Caco-2 (cell line): ENCODE data around the gene CSNK1A1. TPM values are rescaled to one million over a fixed set of nuclear protein-coding genes. Genes with fewer than 3 reads are reported as not detected.

Experiments
- BruUV-seq: library from RNA; stranded (reverse); fragments of 400-500 nt; replicated peaks from 2 replicates; lab custom pipeline; 2021; lab: Mats Ljungman, UMichigan
- CTCF ChIA-PET: fragments of 300-600 bp; sonication (Branson Sonifier 250); formaldehyde crosslinking; loops from one replicate; lab custom pipeline; 2022; ENCODE audit warnings: antibody characterized with exemption; lab: Charles Lee
- POLR2A ChIA-PET: fragments of 300-600 bp; sonication (Branson Sonifier 250); formaldehyde crosslinking; loops from one replicate; lab custom pipeline; 2022; ENCODE audit warnings: antibody characterized with exemption; lab: Charles Lee
- DNase-seq, 2 experiments: peaks; one replicate each; pipeline versions ENCODE4 v3.0.0 to v3.0.0-alpha.2; 2020 to 2022
- H3K27me3 ChIP-seq: replicated peaks from 2 replicates; pipeline ENCODE4 v1.6.0; 2011; ENCODE audit warnings: low read length; ENCODE audit not compliant: control insufficient read depth, insufficient read depth
- H3K36me3 ChIP-seq: 2 replicates; pipeline ENCODE4 v1.5.1; 2011; ENCODE audit warnings: low read length; ENCODE audit not compliant: control insufficient read depth, insufficient read depth
- H3K4me1 ChIP-seq: fragments of 250-450 bp; sonication (Bioruptor Pico); 2 replicates; pipeline ENCODE4 v1.5.1; 2020; ENCODE audit warnings: mild to moderate bottlenecking
- H3K4me3 ChIP-seq: 2 replicates; pipeline ENCODE4 v1.5.1; 2011; ENCODE audit warnings: low read depth, mild to moderate bottlenecking, control low read depth, low read length
- H3K9me3 ChIP-seq: fragments of 250-450 bp; sonication (Bioruptor Pico); 2 replicates; pipeline ENCODE4 v1.5.1; 2020; ENCODE audit warnings: mild to moderate bottlenecking, moderate library complexity
- H3K27ac Mint-ChIP-seq: one replicate; pipeline ENCODE4 v1.8.0; 2022; ENCODE audit warnings: mixed read lengths; ENCODE audit not compliant: unreplicated experiment
- H3K27me3 Mint-ChIP-seq: one replicate; pipeline ENCODE4 v1.8.0; 2022; ENCODE audit warnings: mixed read lengths; ENCODE audit not compliant: insufficient read depth, unreplicated experiment
- H3K36me3 Mint-ChIP-seq: one replicate; pipeline ENCODE4 v1.8.0; 2022; ENCODE audit warnings: mild to moderate bottlenecking, mixed read lengths; ENCODE audit not compliant: insufficient read depth, unreplicated experiment
- H3K4me1 Mint-ChIP-seq: one replicate; pipeline ENCODE4 v1.8.0; 2022; ENCODE audit warnings: low read depth, mixed read lengths; ENCODE audit not compliant: unreplicated experiment
- H3K4me3 Mint-ChIP-seq: one replicate; pipeline ENCODE4 v1.8.0; 2022; ENCODE audit warnings: mild to moderate bottlenecking, moderate library complexity, mixed read lengths; ENCODE audit not compliant: unreplicated experiment
- H3K9me3 Mint-ChIP-seq: one replicate; pipeline ENCODE4 v1.8.0; 2022; ENCODE audit warnings: mixed read lengths; ENCODE audit not compliant: unreplicated experiment
- intact Hi-C: fragments of 100-400 bp; cut with micrococcal nuclease; formaldehyde crosslinking; loops from one replicate; pipeline ENCODE4 v1.10.0; 2022; ENCODE audit not compliant: unreplicated experiment
- total RNA-seq: library from RNA; stranded (reverse); gene quantifications from 2 replicates; pipeline ENCODE4 v1.2.3, GENCODE V29; 2022
- TF ChIP-seq, protein P1 (sequence below), 2 experiments: fragments of 200-600 bp in 1 of 2; IDR thresholded peaks; 1 replicate in 1 of 2; 2 replicates in 1 of 2; pipeline versions ENCODE4 v1.5.1 to v1.8.0; 2011 to 2022; ENCODE audit warnings: antibody characterized with exemption in 1 of 2, control low read depth in 1 of 2, inconsistent platforms in 1 of 2, low read depth in 1 of 2, low read length in 1 of 2, mild to moderate bottlenecking in 1 of 2, moderate library complexity in 1 of 2; ENCODE audit not compliant: insufficient read depth in 1 of 2, severe bottlenecking in 1 of 2, unreplicated experiment in 1 of 2

The CSNK1A1 gene
- total RNA-seq, 1 experiment from 2014 or later: 264 TPM

DNA sequence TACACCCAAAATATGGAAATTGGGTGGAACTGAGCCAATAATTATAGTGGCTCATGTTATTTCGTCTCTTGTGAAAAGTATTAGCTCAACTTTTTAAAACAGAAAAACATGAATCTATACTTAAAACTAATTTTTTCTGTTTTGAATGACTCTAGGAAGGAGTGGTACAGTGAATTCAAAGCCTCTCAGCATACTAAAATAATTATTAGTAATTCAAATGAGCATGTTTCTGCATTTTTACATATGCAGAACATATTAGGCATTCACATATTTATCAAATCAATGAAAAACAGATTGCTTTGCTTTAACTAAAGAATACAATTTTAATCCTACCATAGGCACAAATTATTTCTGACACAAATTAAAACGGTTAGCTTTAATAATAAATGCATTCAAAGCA lies 54.3 kb downstream of the CSNK1A1 start:
- TF ChIP-seq, protein P1, sequence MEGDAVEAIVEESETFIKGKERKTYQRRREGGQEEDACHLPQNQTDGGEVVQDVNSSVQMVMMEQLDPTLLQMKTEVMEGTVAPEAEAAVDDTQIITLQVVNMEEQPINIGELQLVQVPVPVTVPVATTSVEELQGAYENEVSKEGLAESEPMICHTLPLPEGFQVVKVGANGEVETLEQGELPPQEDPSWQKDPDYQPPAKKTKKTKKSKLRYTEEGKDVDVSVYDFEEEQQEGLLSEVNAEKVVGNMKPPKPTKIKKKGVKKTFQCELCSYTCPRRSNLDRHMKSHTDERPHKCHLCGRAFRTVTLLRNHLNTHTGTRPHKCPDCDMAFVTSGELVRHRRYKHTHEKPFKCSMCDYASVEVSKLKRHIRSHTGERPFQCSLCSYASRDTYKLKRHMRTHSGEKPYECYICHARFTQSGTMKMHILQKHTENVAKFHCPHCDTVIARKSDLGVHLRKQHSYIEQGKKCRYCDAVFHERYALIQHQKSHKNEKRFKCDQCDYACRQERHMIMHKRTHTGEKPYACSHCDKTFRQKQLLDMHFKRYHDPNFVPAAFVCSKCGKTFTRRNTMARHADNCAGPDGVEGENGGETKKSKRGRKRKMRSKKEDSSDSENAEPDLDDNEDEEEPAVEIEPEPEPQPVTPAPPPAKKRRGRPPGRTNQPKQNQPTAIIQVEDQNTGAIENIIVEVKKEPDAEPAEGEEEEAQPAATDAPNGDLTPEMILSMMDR (IDR thresholded peaks at IDR 0.05; ENCODE audit: insufficient read depth in 1 of 2, low read depth in 1 of 2, low read length in 1 of 2, severe bottlenecking in 1 of 2, unreplicated experiment in 1 of 2): no peak
- BruUV-seq: no TSS peak
- intact Hi-C loops: no loop called here
- Mint-ChIP-seq H3K4me1 (no peaks in the 10 kb centered on the region), H3K27ac (no peak overlapping the region), H3K27me3 (no peaks in the 10 kb centered on the region), H3K4me3 (no peak overlapping the region), H3K36me3 (peaks cover 85% of the 10 kb centered on the region), H3K9me3 (no peaks in the 10 kb centered on the region)
- Histone ChIP-seq H3K27me3 (no peaks in the 10 kb centered on the region), H3K4me3 (no peak overlapping the region), H3K9me3 (no peaks in the 10 kb centered on the region), H3K4me1 (peaks cover 7% of the 10 kb centered on the region; the same call in 1 of the 2 replicates), H3K36me3 (no peaks in the 10 kb centered on the region)
- CTCF ChIA-PET: interaction anchor here (0.9 kb wide), 1 partner anchor 122 kb away, joined by 3 read pairs; no protein-coding TSS in a partner anchor
- POLR2A ChIA-PET: no interaction called here
- no peak for DNase-seq

DNA sequence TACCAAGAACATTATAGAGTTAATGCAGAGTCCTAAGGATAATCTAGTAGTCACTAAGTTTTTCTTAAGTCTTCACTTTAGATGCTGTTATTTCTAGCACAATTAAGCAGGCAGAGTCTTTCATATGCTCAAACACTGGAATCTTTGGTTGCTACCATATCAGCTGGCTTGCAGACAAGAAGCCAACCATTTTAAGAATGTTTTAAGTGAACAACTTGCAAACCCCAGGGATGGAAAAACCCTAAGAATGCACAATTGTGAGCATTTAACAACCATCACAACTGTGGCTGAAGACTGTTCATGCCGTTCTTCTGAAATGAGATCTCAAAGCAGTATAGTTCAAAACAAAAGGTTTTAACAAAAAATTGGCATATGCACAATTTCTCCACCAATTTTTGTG lies 55.1 kb downstream of the CSNK1A1 start:
- Histone ChIP-seq H3K9me3 (no peaks in the 10 kb centered on the region), H3K4me3 (no peak overlapping the region), H3K36me3 (no peaks in the 10 kb centered on the region), H3K4me1 (peaks cover 7% of the 10 kb centered on the region; the same call in 1 of the 2 replicates), H3K27me3 (no peaks in the 10 kb centered on the region)
- ChIA-PET POLR2A (no interaction called here), CTCF (no interaction called here)
- Mint-ChIP-seq H3K4me3 (no peak overlapping the region), H3K36me3 (peaks cover 81% of the 10 kb centered on the region), H3K27ac (no peak overlapping the region), H3K27me3 (no peaks in the 10 kb centered on the region), H3K9me3 (no peaks in the 10 kb centered on the region), H3K4me1 (no peaks in the 10 kb centered on the region)
- TF ChIP-seq, protein P1 (IDR thresholded peaks at IDR 0.05; ENCODE audit: insufficient read depth in 1 of 2, low read depth in 1 of 2, low read length in 1 of 2, severe bottlenecking in 1 of 2, unreplicated experiment in 1 of 2): no peak
- DNase-seq: no peak
- intact Hi-C loops: no loop called here
- BruUV-seq: TSS peak; percentile 21

DNA sequence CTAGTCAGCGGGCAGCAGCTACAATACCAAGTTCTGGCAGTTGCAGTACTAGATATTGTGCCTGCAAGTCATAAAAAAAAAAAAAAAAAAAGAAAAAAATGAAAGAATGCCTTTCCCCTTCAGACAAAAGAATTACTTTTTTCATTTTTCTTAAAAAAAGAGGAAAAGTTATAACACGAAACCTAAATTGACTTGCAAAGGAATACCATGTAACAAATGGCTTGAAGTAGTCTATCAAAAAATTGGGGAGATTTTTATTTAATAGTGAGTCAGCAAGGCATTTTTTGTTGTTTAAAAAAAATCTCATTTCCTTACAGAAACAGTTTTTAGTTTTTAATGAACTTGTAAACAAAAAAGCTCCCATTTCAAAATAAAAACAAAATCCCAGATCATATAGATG lies 55.6 kb downstream of the CSNK1A1 start:
- DNase-seq: no peak
- Histone ChIP-seq H3K27me3 (no peaks in the 10 kb centered on the region), H3K36me3 (no peaks in the 10 kb centered on the region), H3K4me3 (no peak overlapping the region), H3K4me1 (peaks cover 7% of the 10 kb centered on the region; the same call in 1 of the 2 replicates), H3K9me3 (no peaks in the 10 kb centered on the region)
- POLR2A ChIA-PET: no interaction called here
- no peaks in the 10 kb centered on the region for H3K4me1 Mint-ChIP-seq
- intact Hi-C loops: no loop called here
- CTCF ChIA-PET: no interaction called here
- no peak overlapping the region for H3K4me3 Mint-ChIP-seq
- peaks cover 76% of the 10 kb centered on the region for H3K36me3 Mint-ChIP-seq
- TF ChIP-seq, protein P1 (IDR thresholded peaks at IDR 0.05; ENCODE audit: insufficient read depth in 1 of 2, low read depth in 1 of 2, low read length in 1 of 2, severe bottlenecking in 1 of 2, unreplicated experiment in 1 of 2): no peak
- no TSS peak for BruUV-seq
- no peak overlapping the region for H3K27ac Mint-ChIP-seq
- no peaks in the 10 kb centered on the region for H3K9me3 Mint-ChIP-seq
- H3K27me3 Mint-ChIP-seq: no peaks in the 10 kb centered on the region
